Naive thymus-derived CD8-positive, alpha-beta T cell (primary cell): Measurements from ENCODE around the gene SDF4. TPM values are rescaled to one million over a fixed set of nuclear protein-coding genes. Genes with fewer than 3 reads are reported as not detected.
A peak's percentile ranks its signal among the peaks of the same experiment; 100 is the strongest.
"Not testable (repeated sequence)": the region's sequence is repeated elsewhere in the genome, so short reads cannot be mapped to it uniquely, and the experiment has no call there.

Experiments
- ATAC-seq, 2 donors: fragments of 150-1000 bp; cut with Tn5 transposase in 1 of 2; sonication (Bioruptor Pico), chemical (Tn5 transposase) in 1 of 2; 1 replicate in 1 of 2; 2 replicates in 1 of 2; pipeline ENCODE4 v1.10.0; 2021; ENCODE audit warnings: mild to moderate bottlenecking in 2 of 2, moderate library complexity in 2 of 2
- POLR2A ChIA-PET: fragments of 350-600 bp; sonication (Branson Sonifier 250); formaldehyde crosslinking; loops from one replicate; lab custom pipeline; 2021; ENCODE audit warnings: antibody characterized with exemption; lab: Charles Lee
- DNase-seq, 10 donors: peaks; one replicate each; pipeline versions ENCODE4 v3.0.0 to v3.0.0-alpha.2; 2020 to 2022
- H3K27ac Mint-ChIP-seq, 10 donors: one replicate each; pipeline ENCODE4 v1.8.0; 2020 to 2022; ENCODE audit warnings: mild to moderate bottlenecking in 10 of 10, mixed read lengths in 10 of 10, moderate library complexity in 4 of 10, inconsistent platforms in 1 of 10
- H3K27me3 Mint-ChIP-seq, 5 donors: one replicate each; pipeline ENCODE4 v1.8.0; 2021 to 2022; ENCODE audit warnings: mixed read lengths in 5 of 5
- H3K36me3 Mint-ChIP-seq, 3 donors: one replicate each; pipeline ENCODE4 v1.8.0; 2020 to 2022; ENCODE audit warnings: mixed read lengths in 3 of 3, mild to moderate bottlenecking in 2 of 3, inconsistent platforms in 1 of 3
- H3K4me1 Mint-ChIP-seq, 4 donors: one replicate each; pipeline ENCODE4 v1.8.0; 2021 to 2022; ENCODE audit warnings: mixed read lengths in 4 of 4
- H3K4me3 Mint-ChIP-seq, 10 donors: one replicate each; pipeline ENCODE4 v1.8.0; 2020 to 2022; ENCODE audit warnings: mild to moderate bottlenecking in 10 of 10, mixed read lengths in 10 of 10, moderate library complexity in 6 of 10, inconsistent platforms in 1 of 10
- H3K9me3 Mint-ChIP-seq, 9 donors: one replicate each; pipeline ENCODE4 v1.8.0; 2020 to 2022; ENCODE audit warnings: mixed read lengths in 9 of 9, mild to moderate bottlenecking in 3 of 9, inconsistent platforms in 1 of 9, moderate library complexity in 1 of 9
- polyA plus RNA-seq, 3 donors: library from polyadenylated mRNA; unstranded; fragments of 300-500 nt; fragmentation: Illumina TruSeq; gene quantifications; one replicate each; pipeline ENCODE4 v1.2.3, GENCODE V29; 2021
- total RNA-seq, 8 experiments: library from RNA in 2 of 8; stranded (reverse) in 2 of 8; gene quantifications; one replicate each; pipeline ENCODE4 v1.2.3 and lab custom pipeline; 2021 to 2026

SDF4 gene
- total and polyA plus RNA-seq, 5 experiments from 2014 or later: 73.8 to 115 (median 86.3) TPM

GRCh38 chr1:1196431-1197187 lies 35.2 kb downstream of the SDF4 start:
- H3K27me3 Mint-ChIP-seq: peaks cover 0 to 2% (median 0%) of the 10 kb centered on the region in 5 donors
- H3K27ac Mint-ChIP-seq: peak overlapping the region in 3 of 10 donors; percentile 43 to 49 (median 46)
- peak in 1 of 10 donors; percentile 44 for DNase-seq
- peaks cover 0 to 17% (median 2%) of the 10 kb centered on the region in 3 donors for H3K36me3 Mint-ChIP-seq
- H3K4me3 Mint-ChIP-seq: no peak overlapping the region
- POLR2A ChIA-PET: no interaction called here
- no peak for ATAC-seq
- H3K4me1 Mint-ChIP-seq: peaks cover 0 to 9% (median 3%) of the 10 kb centered on the region in 4 donors
- H3K9me3 Mint-ChIP-seq: peaks cover 0 to 22% (median 10%) of the 10 kb centered on the region in 9 donors

GRCh38 chr1:1195726-1196125 lies 36.1 kb downstream of the SDF4 start:
- H3K4me3 Mint-ChIP-seq, H3K4me1 Mint-ChIP-seq, ATAC-seq, DNase-seq, H3K27me3 Mint-ChIP-seq, H3K27ac Mint-ChIP-seq, POLR2A ChIA-PET: not testable (repeated sequence)
- Mint-ChIP-seq H3K36me3 (peaks cover 0 to 17% (median 2%) of the 10 kb centered on the region in 3 donors), H3K9me3 (peaks cover 0 to 23% (median 10%) of the 10 kb centered on the region in 9 donors)

DNA sequence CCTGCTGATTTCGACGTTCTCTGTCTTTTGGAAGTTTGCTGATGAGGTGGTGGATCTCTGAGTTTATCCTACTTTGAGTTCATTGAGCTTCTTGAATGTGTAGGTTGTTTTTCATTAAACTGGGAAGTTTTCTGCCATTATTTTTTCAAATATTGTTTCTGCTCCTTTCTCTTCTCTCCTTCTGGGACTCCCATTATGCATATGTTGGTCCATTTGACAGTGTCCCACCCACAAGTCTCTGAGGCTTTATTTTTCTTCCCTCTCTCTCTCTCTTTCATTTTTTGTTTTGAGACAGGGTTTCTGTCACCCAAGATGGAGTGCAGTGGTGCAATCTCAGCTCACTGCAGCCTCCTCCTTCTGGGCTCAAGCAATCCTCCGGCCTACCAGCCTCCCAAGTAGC lies 37.1 kb downstream of the SDF4 start:
- no peak for DNase-seq
- H3K27ac Mint-ChIP-seq: peak overlapping the region in 1 of 10 donors; percentile 32
- H3K4me1 Mint-ChIP-seq: peaks cover 0 to 2% (median 1%) of the 10 kb centered on the region in 4 donors
- H3K4me3 Mint-ChIP-seq: no peak overlapping the region
- POLR2A ChIA-PET: no interaction called here
- H3K27me3 Mint-ChIP-seq: peaks cover 0 to 2% (median 0%) of the 10 kb centered on the region in 5 donors
- H3K9me3 Mint-ChIP-seq: peaks cover 0 to 23% (median 10%) of the 10 kb centered on the region in 9 donors
- no peak for ATAC-seq
- H3K36me3 Mint-ChIP-seq: peaks cover 0 to 17% (median 2%) of the 10 kb centered on the region in 3 donors

DNA sequence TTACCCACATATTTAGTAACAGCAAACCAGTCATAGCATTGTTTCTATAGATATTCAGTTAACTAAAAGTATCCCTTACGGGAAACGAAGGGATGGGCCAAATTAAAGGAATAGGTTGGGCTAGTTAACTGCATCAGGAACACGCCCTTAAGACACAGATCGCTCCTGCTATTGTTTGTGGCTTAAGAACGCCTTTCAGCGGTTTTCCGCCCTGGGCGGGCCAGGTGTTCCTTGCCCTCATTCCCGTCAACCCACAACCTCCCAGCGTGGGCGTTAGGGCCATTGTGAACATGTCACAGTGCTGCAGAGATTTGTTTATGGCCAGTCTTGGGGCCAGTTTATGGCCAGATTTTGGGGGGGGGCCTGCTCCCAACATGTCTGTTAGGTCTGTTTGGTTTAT lies 40.1 kb downstream of the SDF4 start:
- DNase-seq (no peak), ATAC-seq (no peak)
- Mint-ChIP-seq H3K9me3 (peaks cover 0 to 27% (median 10%) of the 10 kb centered on the region in 9 donors), H3K27ac (no peak overlapping the region), H3K4me1 (peaks cover 0 to 1% (median 0%) of the 10 kb centered on the region in 4 donors), H3K4me3 (no peak overlapping the region), H3K36me3 (peaks cover 0 to 17% (median 2%) of the 10 kb centered on the region in 3 donors), H3K27me3 (peaks cover 0 to 2% (median 0%) of the 10 kb centered on the region in 5 donors)
- POLR2A ChIA-PET: no interaction called here

GRCh38 chr1:1189111-1189510 lies 42.7 kb downstream of the SDF4 start:
- POLR2A ChIA-PET: no interaction called here
- ATAC-seq (no peak), DNase-seq (no peak)
- Mint-ChIP-seq H3K27me3 (peaks cover 0 to 2% (median 0%) of the 10 kb centered on the region in 5 donors), H3K4me3 (no peak overlapping the region), H3K36me3 (peaks cover 0 to 6% (median 0%) of the 10 kb centered on the region in 3 donors), H3K27ac (no peak overlapping the region), H3K4me1 (peaks cover 0 to 1% (median 0%) of the 10 kb centered on the region in 4 donors), H3K9me3 (peaks cover 0 to 12% (median 5%) of the 10 kb centered on the region in 9 donors)

DNA sequence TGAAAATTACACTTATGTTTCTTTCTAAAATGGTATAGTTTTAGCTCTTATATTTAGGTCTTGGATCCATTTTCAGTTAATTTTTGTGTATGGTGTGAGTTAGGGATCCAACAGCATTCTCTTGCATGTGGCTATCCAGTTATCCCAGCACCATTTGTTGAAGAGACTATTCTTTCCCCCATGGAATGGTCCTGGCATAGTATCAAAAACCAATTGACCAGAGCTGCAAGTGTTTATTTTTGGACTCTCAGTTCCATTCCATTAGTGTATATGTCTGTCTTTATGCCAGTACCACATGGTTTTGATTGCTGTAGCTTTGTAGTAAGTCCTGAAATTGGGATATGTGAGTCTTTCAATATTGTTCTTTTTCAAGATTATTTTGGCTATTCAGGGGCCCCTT lies 43.9 kb downstream of the SDF4 start:
- H3K27me3 Mint-ChIP-seq: peaks cover 0 to 2% (median 0%) of the 10 kb centered on the region in 5 donors
- POLR2A ChIA-PET: interaction anchor here (0.7 kb wide), 1 partner anchor 239 kb away, joined by 3 read pairs; no protein-coding TSS in a partner anchor
- H3K27ac Mint-ChIP-seq: no peak overlapping the region
- no peak overlapping the region for H3K4me3 Mint-ChIP-seq
- peaks cover 0 to 6% (median 0%) of the 10 kb centered on the region in 3 donors for H3K36me3 Mint-ChIP-seq
- DNase-seq (no peak), ATAC-seq (no peak)
- peaks cover 0 to 11% (median 5%) of the 10 kb centered on the region in 9 donors for H3K9me3 Mint-ChIP-seq
- peaks cover 0 to 7% (median 2%) of the 10 kb centered on the region in 4 donors for H3K4me1 Mint-ChIP-seq

DNA sequence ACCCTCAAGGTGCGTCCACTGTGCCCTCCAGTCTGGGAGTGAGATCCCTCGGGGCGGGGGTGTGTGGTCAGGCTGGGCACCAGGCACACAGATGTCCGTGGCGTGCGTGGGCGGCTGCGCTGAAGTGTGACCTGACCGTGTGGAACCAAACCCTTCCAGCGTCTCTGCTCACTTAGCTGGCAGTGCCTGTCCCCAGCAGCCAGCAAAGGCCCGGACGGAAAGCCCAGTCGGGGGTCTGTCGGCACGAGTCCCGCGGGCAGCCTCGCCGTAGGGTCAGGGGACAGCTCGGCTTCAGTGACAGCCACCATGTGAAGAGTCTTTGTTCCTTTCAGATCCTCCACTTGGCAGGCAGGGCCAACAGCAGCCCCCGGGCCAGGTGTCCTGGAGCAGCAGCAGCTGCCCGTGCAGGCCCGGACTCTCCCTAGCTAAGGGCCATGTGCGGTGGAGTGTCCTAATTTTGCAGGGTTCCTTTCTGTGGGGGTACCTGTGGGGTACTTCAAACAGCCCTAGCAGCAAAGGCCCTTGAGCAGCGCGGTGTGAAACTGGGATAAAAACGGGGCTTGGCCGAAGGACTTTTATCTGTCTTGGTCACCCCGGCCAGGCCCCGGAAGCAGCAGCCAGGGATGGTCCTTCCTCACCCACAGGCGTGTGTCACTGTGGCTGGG lies 46.6 kb downstream of the SDF4 start:
- Mint-ChIP-seq H3K27me3 (peaks cover 0 to 12% (median 0%) of the 10 kb centered on the region in 5 donors), H3K36me3 (no peaks in the 10 kb centered on the region), H3K4me1 (peaks cover 4 to 15% (median 8%) of the 10 kb centered on the region in 4 donors), H3K4me3 (no peak overlapping the region), H3K27ac (no peak overlapping the region), H3K9me3 (peaks cover 0 to 5% (median 0%) of the 10 kb centered on the region in 9 donors)
- POLR2A ChIA-PET: interaction anchor here (0.8 kb wide), 1 partner anchor 42 kb away, joined by 3 read pairs; no protein-coding TSS in a partner anchor
- DNase-seq: peak in 1 of 10 donors; percentile 45
- no peak for ATAC-seq

- peaks cover 0 to 12% (median 0%) of the 10 kb centered on the region in 5 donors for H3K27me3 Mint-ChIP-seq
- H3K36me3 Mint-ChIP-seq: no peaks in the 10 kb centered on the region
- peaks cover 0 to 5% (median 0%) of the 10 kb centered on the region in 9 donors for H3K9me3 Mint-ChIP-seq
- ATAC-seq (no peak), DNase-seq (no peak)
- peaks cover 3 to 15% (median 8%) of the 10 kb centered on the region in 4 donors for H3K4me1 Mint-ChIP-seq
- H3K4me3 Mint-ChIP-seq: peak overlapping the region in 1 of 10 donors; percentile 38
- POLR2A ChIA-PET: interaction anchor here (0.6 kb wide), 1 partner anchor 67 kb away, joined by 5 read pairs; no protein-coding TSS in a partner anchor
- no peak overlapping the region for H3K27ac Mint-ChIP-seq
Observed at GRCh38 chr1:1183833-1184775, 47.7 kb downstream of the SDF4 start.

GRCh38 chr1:1183221-1183747 lies 48.5 kb downstream of the SDF4 start:
- Mint-ChIP-seq H3K9me3 (no peaks in the 10 kb centered on the region), H3K27ac (no peak overlapping the region), H3K27me3 (peaks cover 0 to 12% (median 0%) of the 10 kb centered on the region in 5 donors), H3K4me1 (peaks cover 3 to 15% (median 8%) of the 10 kb centered on the region in 4 donors), H3K4me3 (peak overlapping the region in 3 of 10 donors; percentile 27 to 39 (median 38)), H3K36me3 (no peaks in the 10 kb centered on the region)
- no peak for ATAC-seq
- POLR2A ChIA-PET: no interaction called here
- DNase-seq: peak in 1 of 10 donors; percentile 5

DNA sequence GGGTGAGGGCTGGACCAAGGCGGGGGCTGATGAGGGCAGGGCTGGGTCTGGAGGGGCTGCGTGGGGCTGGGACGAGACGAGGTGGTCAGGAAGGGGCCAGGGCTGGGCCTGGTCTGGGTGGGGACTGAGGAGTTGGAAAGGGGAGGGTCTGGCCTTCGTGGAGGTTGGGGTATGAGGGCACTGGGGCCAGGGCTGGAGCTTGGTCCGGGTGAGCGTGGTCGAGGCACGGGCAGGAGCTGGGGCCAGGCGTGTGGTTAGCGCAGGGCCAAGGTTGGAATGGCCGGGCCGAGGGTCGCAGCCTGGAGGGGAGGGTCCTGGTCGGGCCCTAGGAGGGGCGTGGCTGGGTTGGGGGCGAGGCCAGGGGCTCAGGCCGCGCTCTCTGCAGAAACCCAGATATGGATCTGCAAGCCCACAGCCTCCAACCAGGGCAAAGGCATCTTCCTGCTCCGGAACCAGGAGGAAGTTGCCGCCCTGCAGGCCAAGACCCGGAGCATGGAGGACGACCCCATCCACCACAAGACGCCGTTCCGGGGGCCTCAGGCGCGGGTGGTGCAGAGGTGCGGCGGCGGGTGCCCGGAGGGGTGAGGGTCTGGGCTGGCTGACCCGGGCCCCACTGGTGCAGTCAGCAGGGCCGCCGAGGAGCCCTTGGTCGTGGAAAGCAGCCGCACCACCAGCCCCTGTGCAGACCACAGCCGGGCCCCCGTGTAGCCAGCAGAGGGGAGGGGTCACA lies 49.1 kb downstream of the SDF4 start:
- peak in 2 of 10 donors; percentile 9 to 60 for DNase-seq
- H3K4me3 Mint-ChIP-seq: no peak overlapping the region

GRCh38 chr1:1181938-1182410 lies 49.8 kb downstream of the SDF4 start:
- POLR2A ChIA-PET: interaction anchor here (1.2 kb wide), 1 partner anchor 10 kb away, joined by 5 read pairs; no protein-coding TSS in a partner anchor
- DNase-seq: peak in 1 of 10 donors; percentile 7
- Mint-ChIP-seq H3K27me3 (peaks cover 0 to 12% (median 1%) of the 10 kb centered on the region in 5 donors), H3K36me3 (no peaks in the 10 kb centered on the region), H3K27ac (no peak overlapping the region), H3K9me3 (no peaks in the 10 kb centered on the region), H3K4me3 (no peak overlapping the region), H3K4me1 (peaks cover 4 to 15% (median 9%) of the 10 kb centered on the region in 4 donors)
- ATAC-seq: no peak

More for the DNA sequence above, 49.1 kb downstream of the SDF4 start:
- ATAC-seq: no peak
- Mint-ChIP-seq H3K27ac (no peak overlapping the region), H3K36me3 (no peaks in the 10 kb centered on the region), H3K27me3 (peaks cover 0 to 12% (median 0%) of the 10 kb centered on the region in 5 donors), H3K4me1 (peaks cover 3 to 15% (median 8%) of the 10 kb centered on the region in 4 donors), H3K9me3 (no peaks in the 10 kb centered on the region)
- POLR2A ChIA-PET: no interaction called here
